Neural cell (in vitro differentiated cells): ENCODE results near the gene DND1.

Experiments used
- EP300 ChIP-seq: fragments of 450-650 bp; conservative IDR thresholded peaks from 2 replicates; pipeline ENCODE4 v1.6.1; 2014; ENCODE audit warnings: antibody characterized with exemption, mild to moderate bottlenecking, moderate library complexity; ENCODE audit not compliant: poor library complexity, severe bottlenecking
- TF ChIP-seq, protein P1 (sequence below): fragments of 450-650 bp; IDR thresholded peaks from 2 replicates; pipeline ENCODE4 v1.5.1; 2014; ENCODE audit warnings: antibody characterized with exemption, mild to moderate bottlenecking, moderate library complexity; ENCODE audit not compliant: poor library complexity, severe bottlenecking

DNA sequence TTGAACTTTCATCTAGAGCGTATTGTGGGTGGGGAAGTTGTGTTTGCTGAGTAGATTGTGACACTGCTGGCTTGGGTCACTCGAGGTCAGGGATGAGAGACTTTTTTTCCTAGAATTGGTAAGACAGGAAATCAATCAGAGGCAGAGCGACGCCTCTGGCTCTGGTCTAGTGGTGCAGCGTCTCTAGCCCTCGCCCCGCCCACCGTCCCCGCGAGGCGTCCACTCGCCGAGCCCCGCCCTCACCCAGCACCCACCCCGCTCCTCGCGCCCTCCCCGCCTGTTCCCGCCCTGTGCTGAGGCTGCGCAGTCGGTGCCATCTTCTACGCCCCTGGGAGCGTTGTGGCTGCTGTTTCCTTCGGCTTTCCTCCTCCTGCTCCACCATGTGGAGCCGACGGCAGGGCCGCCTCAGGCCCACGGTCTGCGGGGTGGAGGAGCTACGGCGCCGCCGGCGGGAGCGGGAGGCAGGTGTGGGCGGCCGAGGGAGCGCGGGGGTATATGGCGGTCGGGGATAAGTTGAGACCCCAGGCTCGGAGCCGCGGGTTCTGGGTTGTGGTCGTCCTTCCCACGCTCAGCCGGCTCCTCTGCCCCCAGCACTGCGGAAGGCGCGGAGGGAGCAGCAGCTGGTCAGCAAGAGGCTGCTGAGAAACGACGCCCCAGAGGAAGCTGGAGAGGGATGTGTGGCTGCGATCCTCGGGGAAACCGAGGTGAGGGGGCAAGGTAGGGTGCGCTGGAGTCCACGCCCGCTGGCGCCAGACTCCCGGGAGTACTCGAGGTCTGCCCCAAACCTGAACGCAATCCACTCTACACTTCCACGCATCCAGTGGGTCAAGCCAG lies 34.0 kb downstream of the DND1 start, which contains the start of gene TMCO6:
- TF ChIP-seq, protein P1, sequence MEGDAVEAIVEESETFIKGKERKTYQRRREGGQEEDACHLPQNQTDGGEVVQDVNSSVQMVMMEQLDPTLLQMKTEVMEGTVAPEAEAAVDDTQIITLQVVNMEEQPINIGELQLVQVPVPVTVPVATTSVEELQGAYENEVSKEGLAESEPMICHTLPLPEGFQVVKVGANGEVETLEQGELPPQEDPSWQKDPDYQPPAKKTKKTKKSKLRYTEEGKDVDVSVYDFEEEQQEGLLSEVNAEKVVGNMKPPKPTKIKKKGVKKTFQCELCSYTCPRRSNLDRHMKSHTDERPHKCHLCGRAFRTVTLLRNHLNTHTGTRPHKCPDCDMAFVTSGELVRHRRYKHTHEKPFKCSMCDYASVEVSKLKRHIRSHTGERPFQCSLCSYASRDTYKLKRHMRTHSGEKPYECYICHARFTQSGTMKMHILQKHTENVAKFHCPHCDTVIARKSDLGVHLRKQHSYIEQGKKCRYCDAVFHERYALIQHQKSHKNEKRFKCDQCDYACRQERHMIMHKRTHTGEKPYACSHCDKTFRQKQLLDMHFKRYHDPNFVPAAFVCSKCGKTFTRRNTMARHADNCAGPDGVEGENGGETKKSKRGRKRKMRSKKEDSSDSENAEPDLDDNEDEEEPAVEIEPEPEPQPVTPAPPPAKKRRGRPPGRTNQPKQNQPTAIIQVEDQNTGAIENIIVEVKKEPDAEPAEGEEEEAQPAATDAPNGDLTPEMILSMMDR: peak; percentile 63
- TF ChIP-seq EP300: no peak
